Skeletal muscle tissue (tissue), 4 donors: Measurements from ENCODE around the gene DAPK2. TPM values are rescaled to one million over a fixed set of nuclear protein-coding genes. Genes with fewer than 3 reads are reported as not detected.

Experiments
- H3K27ac ChIP-seq: one replicate; pipeline ENCODE4 v1.7.0; 2013; ENCODE audit warnings: mild to moderate bottlenecking, low read depth, low read length, inconsistent platforms
- H3K27me3 ChIP-seq, 3 donors: one replicate each; pipeline ENCODE4 v1.7.0; 2013; ENCODE audit warnings: low read length in 3 of 3; ENCODE audit not compliant: control insufficient read depth in 3 of 3, insufficient read depth in 3 of 3
- H3K36me3 ChIP-seq, 3 donors: one replicate each; pipeline ENCODE4 v1.7.0; 2013; ENCODE audit warnings: low read length in 3 of 3; ENCODE audit not compliant: control insufficient read depth in 3 of 3, insufficient read depth in 3 of 3
- H3K4me1 ChIP-seq, 3 donors: one replicate each; pipeline ENCODE4 v1.7.0; 2013; ENCODE audit warnings: low read length in 3 of 3, mild to moderate bottlenecking in 3 of 3; ENCODE audit not compliant: control insufficient read depth in 3 of 3, insufficient read depth in 3 of 3
- H3K4me3 ChIP-seq, 3 donors: one replicate each; pipeline ENCODE4 v1.7.0; 2013; ENCODE audit warnings: low read length in 3 of 3
- H3K9ac ChIP-seq, 3 donors: one replicate each; pipeline ENCODE4 v1.7.0; 2013; ENCODE audit warnings: low read length in 3 of 3, mild to moderate bottlenecking in 3 of 3, moderate library complexity in 2 of 3, low read depth in 1 of 3
- H3K9me3 ChIP-seq, 3 donors: one replicate each; pipeline ENCODE4 v1.7.0; 2013; ENCODE audit warnings: low read length in 3 of 3; ENCODE audit not compliant: control insufficient read depth in 3 of 3
- total RNA-seq: library from RNA; depleted of rRNA; stranded (reverse); fragments of >200 nt; gene quantifications from one replicate; pipeline ENCODE4 v1.2.3, GENCODE V29; 2014
- donor health status: Osteomylitis.

Gene DAPK2
- total RNA-seq, 1 donor from 2014 or later, result 2.6 TPM

GRCh38 chr15:63895787-63896218, 150.5 kb downstream of the DAPK2 start:
- no peaks in the 10 kb centered on the region for H3K27me3 ChIP-seq
- H3K9ac ChIP-seq, result peak overlapping the region in 1 of 3 donors; percentile 84
- H3K9me3 ChIP-seq, result no peaks in the 10 kb centered on the region
- H3K4me3 ChIP-seq, result peak overlapping the region in 1 of 3 donors; percentile 35
- H3K27ac ChIP-seq, result peak overlapping the region; percentile 88
- peaks cover 74 to 85% (median 79%) of the 10 kb centered on the region in 3 donors for H3K4me1 ChIP-seq
- no peaks in the 10 kb centered on the region for H3K36me3 ChIP-seq

GRCh38 chr15:63895194-63895593, 151.1 kb downstream of the DAPK2 start:
- Histone ChIP-seq H3K4me3 (no peak overlapping the region), H3K27me3 (no peaks in the 10 kb centered on the region), H3K27ac (peak overlapping the region; percentile 88), H3K9ac (peak overlapping the region in 1 of 3 donors; percentile 77), H3K36me3 (no peaks in the 10 kb centered on the region), H3K9me3 (no peaks in the 10 kb centered on the region), H3K4me1 (peaks cover 72 to 81% (median 79%) of the 10 kb centered on the region in 3 donors)

- H3K36me3 ChIP-seq, result no peaks in the 10 kb centered on the region
- H3K9me3 ChIP-seq, result no peaks in the 10 kb centered on the region
- no peak overlapping the region for H3K4me3 ChIP-seq
- peak overlapping the region; percentile 15 to 77 (median 51) for H3K9ac ChIP-seq
- H3K4me1 ChIP-seq, result peaks cover 71 to 81% (median 78%) of the 10 kb centered on the region in 3 donors
- H3K27ac ChIP-seq, result peak overlapping the region; percentile 88
- H3K27me3 ChIP-seq, result no peaks in the 10 kb centered on the region
These were observed 151.7 kb downstream of the DAPK2 start for GRCh38 chr15:63894662-63894949.

- H3K4me1 ChIP-seq, result peaks cover 69 to 77% (median 74%) of the 10 kb centered on the region in 3 donors
- H3K4me3 ChIP-seq, result no peak overlapping the region
- H3K9me3 ChIP-seq, result no peaks in the 10 kb centered on the region
- peak overlapping the region in 2 of 3 donors; percentile 51 to 77 for H3K9ac ChIP-seq
- H3K36me3 ChIP-seq, result no peaks in the 10 kb centered on the region
- H3K27me3 ChIP-seq, result no peaks in the 10 kb centered on the region
- H3K27ac ChIP-seq, result peak overlapping the region; percentile 88
These were observed 152.2 kb downstream of the DAPK2 start for GRCh38 chr15:63893866-63894661.

- H3K9ac ChIP-seq, result peak overlapping the region in 1 of 3 donors; percentile 77
- H3K36me3 ChIP-seq, result no peaks in the 10 kb centered on the region
- no peaks in the 10 kb centered on the region for H3K27me3 ChIP-seq
- no peaks in the 10 kb centered on the region for H3K9me3 ChIP-seq
- no peak overlapping the region for H3K4me3 ChIP-seq
- peak overlapping the region; percentile 88 for H3K27ac ChIP-seq
- peaks cover 74 to 80% (median 79%) of the 10 kb centered on the region in 3 donors for H3K4me1 ChIP-seq
These were observed 153.4 kb downstream of the DAPK2 start for GRCh38 chr15:63892794-63893441.

- Histone ChIP-seq H3K9ac (peak overlapping the region in 1 of 3 donors; percentile 54), H3K9me3 (no peaks in the 10 kb centered on the region), H3K27ac (no peak overlapping the region), H3K27me3 (no peaks in the 10 kb centered on the region), H3K4me1 (peaks cover 70 to 77% (median 73%) of the 10 kb centered on the region in 3 donors), H3K36me3 (no peaks in the 10 kb centered on the region), H3K4me3 (no peak overlapping the region)
These were observed 154.5 kb downstream of the DAPK2 start for GRCh38 chr15:63891768-63892133.

GRCh38 chr15:63891079-63891767, 155.1 kb downstream of the DAPK2 start:
- peak overlapping the region in 1 of 3 donors; percentile 54 for H3K9ac ChIP-seq
- no peaks in the 10 kb centered on the region for H3K9me3 ChIP-seq
- H3K27ac ChIP-seq, result no peak overlapping the region
- no peak overlapping the region for H3K4me3 ChIP-seq
- no peaks in the 10 kb centered on the region for H3K36me3 ChIP-seq
- H3K27me3 ChIP-seq, result no peaks in the 10 kb centered on the region
- peaks cover 65 to 72% (median 68%) of the 10 kb centered on the region in 3 donors for H3K4me1 ChIP-seq

GRCh38 chr15:63890617-63891016, 155.7 kb downstream of the DAPK2 start:
- H3K36me3 ChIP-seq, result no peaks in the 10 kb centered on the region
- H3K9ac ChIP-seq, result no peak overlapping the region
- H3K4me3 ChIP-seq, result no peak overlapping the region
- H3K9me3 ChIP-seq, result no peaks in the 10 kb centered on the region
- H3K27me3 ChIP-seq, result no peaks in the 10 kb centered on the region
- H3K27ac ChIP-seq, result no peak overlapping the region
- peaks cover 61 to 66% (median 62%) of the 10 kb centered on the region in 3 donors for H3K4me1 ChIP-seq

GRCh38 chr15:63889831-63890230, 156.5 kb downstream of the DAPK2 start:
- Histone ChIP-seq H3K4me1 (peaks cover 61 to 65% (median 63%) of the 10 kb centered on the region in 3 donors), H3K9ac (no peak overlapping the region)

More at GRCh38 chr15:63889831-63890230, 156.5 kb downstream of the DAPK2 start:
- no peaks in the 10 kb centered on the region for H3K27me3 ChIP-seq
- H3K4me3 ChIP-seq, result no peak overlapping the region
- H3K27ac ChIP-seq, result no peak overlapping the region
- H3K36me3 ChIP-seq, result no peaks in the 10 kb centered on the region
- H3K9me3 ChIP-seq, result no peaks in the 10 kb centered on the region
